H1 (cell line): ENCODE results near the gene ARG2.

ENCODE experiments used
- BCL11A ChIP-seq, 2 experiments: IDR thresholded peaks; one replicate each; pipeline ENCODE4 v1.6.1; 2011; ENCODE audit warnings: low read depth in 2 of 2, low read length in 2 of 2, mild to moderate bottlenecking in 2 of 2
- CTCF ChIP-seq, 3 experiments: IDR thresholded peaks; 1 replicate in 2 of 3; 2 replicates in 1 of 3; pipeline versions ENCODE4 v1.5.1 to v1.6.1; 2011; ENCODE audit warnings: low read length in 3 of 3, mild to moderate bottlenecking in 3 of 3, inconsistent platforms in 2 of 3, low read depth in 1 of 3, moderate library complexity in 1 of 3; ENCODE audit not compliant: insufficient read depth in 1 of 3; ENCODE audit errors: control extremely low read depth in 1 of 3
- EGR1 ChIP-seq: IDR thresholded peaks from 2 replicates; pipeline ENCODE4 v1.6.1; 2011; ENCODE audit warnings: low read depth, low read length, borderline replicate concordance
- EZH2 ChIP-seq: fragments of 200-600 bp; sonication (generic); IDR thresholded peaks from 2 replicates; pipeline ENCODE4 v1.7.1; 2012; ENCODE audit warnings: low read depth, mild to moderate bottlenecking, moderate library complexity, low read length, inconsistent platforms; ENCODE audit not compliant: severe bottlenecking
- GABPA ChIP-seq: IDR thresholded peaks from 2 replicates; pipeline ENCODE4 v1.6.1; 2011; ENCODE audit warnings: mild to moderate bottlenecking, low read length, moderate library complexity, borderline replicate concordance; ENCODE audit not compliant: insufficient read depth
- JUND ChIP-seq: IDR thresholded peaks from 2 replicates; pipeline ENCODE4 v1.6.1; 2011; ENCODE audit warnings: mild to moderate bottlenecking, improper control_type of control experiment, low read length
- POLR2A ChIP-seq, 2 experiments: IDR thresholded peaks; 1 replicate in 1 of 2; 2 replicates in 1 of 2; pipeline ENCODE4 v1.6.1; 2011; ENCODE audit warnings: low read depth in 2 of 2, low read length in 2 of 2, mild to moderate bottlenecking in 2 of 2; ENCODE audit errors: control extremely low read depth in 1 of 2
- POLR2AphosphoS5 ChIP-seq: IDR thresholded peaks from 2 replicates; pipeline ENCODE4 v1.6.1; 2011; ENCODE audit warnings: low read depth, low read length
- SRF ChIP-seq: IDR thresholded peaks from 2 replicates; pipeline ENCODE4 v1.6.1; 2011; ENCODE audit warnings: mild to moderate bottlenecking, low read depth, low read length, moderate library complexity
- TF ChIP-seq, protein P1 (sequence below): IDR thresholded peaks from 2 replicates; pipeline ENCODE4 v1.6.1; 2011; ENCODE audit warnings: low read length, improper control_type of control experiment

- no peak for TF ChIP-seq POLR2A (IDR thresholded peaks at IDR 0.05; ENCODE audit: control extremely low read depth in 1 of 2, low read depth in 2 of 2, low read length in 2 of 2)
- no peak for TF ChIP-seq CTCF (IDR thresholded peaks at IDR 0.05; ENCODE audit: control extremely low read depth in 1 of 3, insufficient read depth in 1 of 3, low read depth in 1 of 3, low read length in 3 of 3)
- TF ChIP-seq SRF: no peak
- no peak for TF ChIP-seq EGR1
- no peak for TF ChIP-seq GABPA
- TF ChIP-seq, protein P1, sequence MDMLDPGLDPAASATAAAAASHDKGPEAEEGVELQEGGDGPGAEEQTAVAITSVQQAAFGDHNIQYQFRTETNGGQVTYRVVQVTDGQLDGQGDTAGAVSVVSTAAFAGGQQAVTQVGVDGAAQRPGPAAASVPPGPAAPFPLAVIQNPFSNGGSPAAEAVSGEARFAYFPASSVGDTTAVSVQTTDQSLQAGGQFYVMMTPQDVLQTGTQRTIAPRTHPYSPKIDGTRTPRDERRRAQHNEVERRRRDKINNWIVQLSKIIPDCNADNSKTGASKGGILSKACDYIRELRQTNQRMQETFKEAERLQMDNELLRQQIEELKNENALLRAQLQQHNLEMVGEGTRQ: no peak
- TF ChIP-seq EZH2: no peak
- TF ChIP-seq BCL11A (IDR thresholded peaks at IDR 0.05; ENCODE audit: low read depth in 2 of 2, low read length in 2 of 2): no peak
- no peak for TF ChIP-seq JUND
- TF ChIP-seq POLR2AphosphoS5: no peak
These were observed 46.3 kb upstream of the ARG2 start for GRCh38 chr14:67573228-67574010.
